DMS 273 (cell line): ENCODE measurements around the gene COL6A1.

Source experiments
- DNase-seq: peaks from one replicate; lab custom pipeline; 2025; ENCODE audit not compliant: unreplicated experiment; lab: John Stamatoyannopoulos, UW

The COL6A1 gene

DNA sequence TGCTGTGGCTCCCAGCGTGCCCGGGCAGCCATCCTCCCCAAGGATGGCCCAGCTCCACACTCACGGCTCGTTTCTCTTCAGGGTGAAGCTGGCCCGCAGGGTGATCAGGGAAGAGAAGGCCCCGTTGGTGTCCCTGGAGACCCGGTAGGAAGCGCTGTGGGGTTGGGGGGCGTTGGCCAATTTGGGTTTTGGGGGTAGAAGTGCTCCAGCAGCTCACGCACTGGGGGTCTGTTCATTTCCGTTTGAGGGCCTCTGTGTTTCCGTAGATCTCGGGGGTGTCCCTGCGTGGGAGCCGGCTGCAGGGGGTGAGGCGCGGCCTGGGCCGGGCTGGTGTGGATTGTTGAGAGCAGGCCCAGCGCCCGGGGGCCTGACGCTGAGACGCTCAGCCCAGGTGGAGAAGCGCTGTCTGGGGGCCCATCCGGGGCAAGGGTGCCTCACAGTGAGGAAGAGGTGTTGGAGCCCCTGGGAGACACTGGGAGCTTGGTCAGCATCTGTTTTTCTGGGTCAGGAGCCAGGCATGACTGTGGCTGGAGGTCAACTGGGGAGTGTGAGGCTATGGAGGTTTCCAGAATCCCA is 12.6 kb downstream of the COL6A1 start:
- no peak for DNase-seq

DNA sequence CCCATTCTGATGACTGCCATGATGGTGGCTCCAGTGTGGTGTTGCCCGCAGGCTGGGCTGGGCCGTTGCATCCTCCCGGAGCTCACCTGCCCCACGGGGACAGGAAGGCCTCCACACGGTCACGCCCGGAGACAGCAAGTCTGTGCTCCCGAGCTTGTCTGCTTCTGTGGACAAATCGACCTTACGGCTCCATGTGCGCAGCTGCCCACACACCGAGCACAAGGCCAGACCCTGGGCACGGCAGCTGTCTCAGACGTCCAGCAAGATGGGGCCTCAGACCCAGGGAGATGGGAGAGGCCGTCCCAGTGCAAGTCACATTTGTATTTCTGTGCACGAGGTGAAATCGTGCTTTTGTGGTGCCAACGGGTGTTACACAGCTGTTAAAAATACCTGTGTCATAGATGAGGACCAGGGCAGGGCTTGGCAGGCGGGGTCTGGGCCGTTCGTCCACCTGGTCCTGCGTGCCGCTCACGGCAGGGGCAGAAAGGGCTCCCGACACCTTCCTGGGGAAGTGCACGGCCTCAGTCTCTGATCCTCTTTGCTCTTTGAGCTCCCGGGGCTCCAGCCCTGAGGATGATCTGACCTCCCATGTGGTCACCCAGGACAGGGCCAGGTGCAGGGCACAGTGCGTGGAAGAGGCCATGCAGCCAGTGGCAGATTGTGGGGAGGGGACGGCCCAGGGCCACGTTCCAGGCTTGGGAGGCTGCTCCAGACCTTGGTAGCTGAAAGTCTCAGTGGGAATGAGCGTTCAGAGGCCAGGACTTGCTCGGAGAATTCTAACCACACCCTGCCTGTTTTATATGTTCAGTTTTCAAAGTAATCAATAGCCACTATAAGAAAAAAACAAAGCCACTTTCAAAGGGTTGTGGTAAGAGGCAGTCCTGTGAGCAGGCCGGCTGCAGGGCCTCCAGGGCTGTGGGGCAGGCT is 13.5 kb downstream of the COL6A1 start:
- no peak for DNase-seq

DNA sequence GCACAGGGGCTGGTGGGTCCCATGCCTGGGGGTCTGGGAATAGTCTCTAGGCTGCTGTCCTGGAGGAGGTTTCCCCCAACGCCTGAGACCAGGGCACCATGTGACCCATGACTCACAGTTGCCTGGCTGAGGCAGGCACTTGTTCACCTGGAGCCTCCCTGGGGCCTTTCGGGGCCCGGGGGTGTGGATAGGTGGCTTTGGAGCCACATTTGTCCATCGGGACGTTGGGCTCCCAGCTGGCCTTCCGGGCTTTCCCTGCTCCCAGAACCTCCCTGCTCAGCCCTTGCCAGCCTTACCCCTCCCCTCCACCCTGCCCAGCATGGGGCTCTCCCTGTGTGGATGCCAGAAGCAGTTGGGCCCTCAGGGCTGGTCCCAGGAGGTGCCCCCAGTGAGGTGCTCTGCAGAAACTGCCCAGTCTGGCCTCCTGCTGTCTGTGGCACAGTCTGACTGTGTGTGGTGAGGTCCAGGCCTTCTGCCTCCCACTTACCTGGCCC is 14.2 kb downstream of the COL6A1 start:
- no peak for DNase-seq

DNA sequence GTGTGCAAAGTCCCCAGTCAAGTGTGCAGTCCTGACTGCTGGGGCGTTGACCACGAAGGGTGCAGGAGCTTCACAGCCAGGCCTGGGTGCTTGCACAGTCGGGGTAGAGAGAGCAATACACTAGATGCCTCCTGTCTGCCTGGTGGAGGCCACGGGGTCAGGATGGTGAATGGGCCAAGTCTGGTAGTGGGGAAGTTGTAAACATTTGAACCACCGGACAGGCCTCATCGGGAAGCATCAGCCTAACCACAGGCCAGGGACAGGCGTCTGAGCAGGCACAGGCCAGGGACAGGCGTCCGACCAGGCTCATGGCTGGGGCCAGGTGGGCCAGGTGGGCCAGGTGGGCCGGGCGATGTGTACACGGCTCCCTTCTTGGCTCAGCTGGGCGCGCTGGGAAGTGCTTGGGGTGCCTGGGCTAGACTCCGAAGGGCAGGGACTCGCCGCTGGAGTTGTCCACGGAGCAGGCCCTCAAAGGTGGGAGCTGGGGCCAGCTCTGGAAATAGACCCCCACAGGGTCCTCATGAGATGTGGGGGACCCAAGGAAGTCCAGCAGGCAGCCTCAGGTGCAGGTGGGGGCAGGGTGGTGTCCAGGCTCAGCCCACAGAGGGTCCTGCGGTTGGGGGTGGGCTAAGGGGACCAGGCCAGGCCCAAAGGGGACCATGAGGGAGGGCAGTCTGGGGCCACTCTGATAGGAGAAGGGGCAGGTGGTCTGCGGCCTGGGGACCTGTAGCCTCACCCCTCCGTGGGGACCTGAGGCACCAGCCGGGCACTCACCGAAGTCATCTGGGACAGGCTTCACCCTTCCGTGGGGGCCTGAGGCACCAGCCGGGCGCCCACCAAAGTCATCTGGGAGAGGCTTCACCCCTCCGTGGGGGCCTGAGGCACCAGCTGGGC is 15.0 kb downstream of the COL6A1 start:
- no peak for DNase-seq

DNA sequence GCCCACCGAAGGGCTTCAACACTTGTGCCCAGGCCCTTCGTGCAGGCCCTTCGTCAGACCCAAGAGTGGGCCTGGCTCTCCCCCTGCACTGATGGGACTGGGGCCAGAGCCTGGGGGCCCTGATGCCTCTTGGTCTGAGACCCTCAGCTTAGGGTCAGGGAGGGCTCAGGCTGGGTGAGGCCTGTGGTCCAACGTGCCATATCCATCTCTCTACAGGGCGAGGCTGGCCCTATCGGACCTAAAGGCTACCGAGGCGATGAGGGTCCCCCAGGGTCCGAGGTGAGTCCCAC is 15.6 kb downstream of the COL6A1 start:
- no peak for DNase-seq

DNA sequence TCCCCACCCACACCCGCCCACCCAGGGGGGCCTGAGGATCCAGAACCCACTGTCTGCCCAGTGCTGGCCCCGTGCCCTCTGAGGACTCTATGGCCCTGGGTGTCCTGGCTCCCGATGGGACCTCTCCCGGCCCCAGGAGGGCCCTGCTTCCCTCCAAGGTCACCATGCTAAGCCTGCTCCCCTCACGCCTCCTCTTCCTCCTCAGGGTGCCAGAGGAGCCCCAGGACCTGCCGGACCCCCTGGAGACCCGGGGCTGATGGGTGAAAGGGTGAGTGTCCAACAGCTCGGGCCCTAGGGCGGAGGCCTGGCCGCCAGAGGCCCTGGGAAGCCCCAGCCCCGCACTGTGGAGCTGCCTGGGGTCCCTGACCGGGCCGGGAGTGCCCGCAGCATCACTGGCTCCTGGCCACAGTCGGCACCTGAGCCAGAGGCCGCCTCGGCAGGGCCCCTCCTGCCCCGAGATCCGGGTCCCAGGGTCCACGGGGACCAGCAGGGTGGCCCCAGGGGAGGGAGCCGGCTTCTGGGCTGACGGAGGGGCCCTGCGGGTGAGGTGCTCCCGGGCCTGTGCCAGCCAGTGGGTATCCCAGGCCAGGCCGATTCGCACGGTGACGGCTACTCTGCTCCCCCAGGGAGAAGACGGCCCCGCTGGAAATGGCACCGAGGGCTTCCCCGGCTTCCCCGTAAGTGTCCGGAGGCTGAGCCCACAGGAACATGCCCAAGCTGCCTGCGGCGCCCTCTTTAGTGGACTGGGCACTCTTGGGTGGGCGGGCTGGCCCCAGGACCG is 16.1 kb downstream of the COL6A1 start:
- DNase-seq = no peak

DNA sequence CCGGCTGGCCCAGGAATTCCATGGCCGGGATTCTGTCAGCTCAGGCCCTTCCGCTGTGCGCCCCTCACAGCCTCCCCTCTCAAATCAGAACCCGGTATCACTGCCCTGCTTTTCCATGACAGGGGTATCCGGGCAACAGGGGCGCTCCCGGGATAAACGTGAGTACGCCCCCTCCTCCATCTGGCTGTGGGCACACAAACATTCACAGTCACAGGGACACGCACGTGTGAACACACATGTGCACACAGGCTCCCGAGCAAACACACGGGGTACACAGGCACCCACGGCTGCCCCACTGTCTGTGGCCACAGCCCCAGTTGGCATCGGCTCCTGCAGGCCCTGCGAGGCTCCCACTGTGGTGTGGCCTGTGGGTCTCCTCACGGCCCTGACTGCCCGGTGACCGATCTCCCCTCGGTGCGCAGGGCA is 16.7 kb downstream of the COL6A1 start:
- DNase-seq = no peak

DNA sequence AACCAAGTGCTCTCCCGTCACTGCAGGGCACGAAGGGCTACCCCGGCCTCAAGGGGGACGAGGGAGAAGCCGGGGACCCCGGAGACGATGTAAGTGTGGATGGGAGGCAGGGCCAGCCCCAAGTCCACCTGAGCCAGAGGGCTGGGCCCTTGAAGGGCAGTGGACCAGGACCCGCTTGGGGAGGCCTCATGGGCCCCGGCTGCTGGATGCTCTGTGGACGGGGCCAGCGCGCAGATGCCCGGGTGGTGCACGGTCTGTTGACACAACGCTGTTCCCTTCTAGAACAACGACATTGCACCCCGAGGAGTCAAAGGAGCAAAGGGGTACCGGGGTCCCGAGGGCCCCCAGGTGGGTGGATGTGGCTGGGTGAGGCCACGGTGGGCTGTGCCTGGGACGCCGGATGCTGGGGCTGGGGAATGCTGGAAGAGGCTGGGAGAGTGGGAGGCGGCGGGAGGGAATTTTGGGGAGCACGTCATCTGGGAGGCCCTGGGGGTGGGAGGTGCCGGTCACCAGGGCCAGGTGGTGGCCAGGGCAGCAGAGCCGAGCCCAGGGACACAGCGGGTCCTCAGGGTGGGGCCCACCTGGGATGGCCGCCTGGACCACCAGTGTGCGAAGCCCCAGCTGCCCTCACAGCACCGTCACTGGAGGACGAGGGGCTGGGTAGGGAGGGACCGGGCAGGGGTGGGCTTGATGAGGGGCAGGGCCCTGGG is 17.5 kb downstream of the COL6A1 start:
- DNase-seq = no peak

DNA sequence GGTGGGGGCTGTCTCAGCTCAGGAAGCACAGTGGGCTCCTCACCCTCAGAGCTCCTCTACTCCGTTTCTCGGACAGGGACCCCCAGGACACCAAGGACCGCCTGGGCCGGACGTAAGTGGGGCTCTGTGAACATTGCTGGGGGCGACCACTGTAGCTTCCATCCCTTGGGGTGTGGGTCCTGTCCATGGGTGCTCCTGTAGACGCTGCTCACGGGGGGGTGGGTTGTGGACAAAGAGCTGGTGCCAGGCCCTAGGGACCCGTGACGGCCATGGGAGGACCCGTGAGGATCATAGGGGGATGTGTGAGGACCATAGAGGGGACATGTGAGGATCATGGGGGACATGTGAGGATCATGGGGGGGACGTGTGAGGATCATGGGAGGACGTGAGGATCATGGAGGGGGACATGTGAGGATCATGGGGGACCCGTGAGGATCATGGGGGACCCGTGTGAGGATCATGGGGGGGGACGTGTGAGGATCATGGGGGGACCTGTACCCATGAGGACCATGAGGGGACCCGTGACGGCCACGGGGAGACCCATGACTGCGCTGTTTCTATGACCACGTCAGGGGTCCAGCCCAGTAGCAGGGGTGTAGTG is 18.1 kb downstream of the COL6A1 start:
- DNase-seq = no peak

DNA sequence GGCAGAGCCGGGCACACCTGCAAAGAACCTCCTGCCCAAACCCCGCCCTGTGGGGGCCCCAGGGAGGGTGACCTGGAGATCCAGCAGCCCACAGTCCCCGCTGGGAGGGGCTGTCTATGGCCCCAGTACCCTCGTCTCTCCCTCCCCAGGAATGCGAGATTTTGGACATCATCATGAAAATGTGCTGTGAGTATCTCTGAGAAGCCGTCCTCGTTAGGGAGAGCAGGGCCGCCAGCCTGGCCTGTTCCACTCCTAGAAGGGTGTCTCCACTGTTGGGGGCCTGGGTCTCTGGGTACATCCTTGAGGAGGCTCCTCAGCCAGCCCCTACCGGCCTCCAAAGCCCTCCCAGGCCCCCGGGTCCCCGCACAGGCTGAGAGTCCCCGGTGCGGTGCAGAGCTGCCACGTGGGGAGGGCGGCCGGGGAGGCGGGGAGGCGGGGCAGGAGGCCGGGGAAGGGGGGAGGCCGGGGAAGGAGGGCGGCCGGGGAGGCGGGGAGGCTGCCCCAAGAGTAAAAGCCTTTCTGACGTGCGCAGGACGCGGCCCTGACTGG is 18.7 kb downstream of the COL6A1 start:
- DNase-seq = no peak

DNA sequence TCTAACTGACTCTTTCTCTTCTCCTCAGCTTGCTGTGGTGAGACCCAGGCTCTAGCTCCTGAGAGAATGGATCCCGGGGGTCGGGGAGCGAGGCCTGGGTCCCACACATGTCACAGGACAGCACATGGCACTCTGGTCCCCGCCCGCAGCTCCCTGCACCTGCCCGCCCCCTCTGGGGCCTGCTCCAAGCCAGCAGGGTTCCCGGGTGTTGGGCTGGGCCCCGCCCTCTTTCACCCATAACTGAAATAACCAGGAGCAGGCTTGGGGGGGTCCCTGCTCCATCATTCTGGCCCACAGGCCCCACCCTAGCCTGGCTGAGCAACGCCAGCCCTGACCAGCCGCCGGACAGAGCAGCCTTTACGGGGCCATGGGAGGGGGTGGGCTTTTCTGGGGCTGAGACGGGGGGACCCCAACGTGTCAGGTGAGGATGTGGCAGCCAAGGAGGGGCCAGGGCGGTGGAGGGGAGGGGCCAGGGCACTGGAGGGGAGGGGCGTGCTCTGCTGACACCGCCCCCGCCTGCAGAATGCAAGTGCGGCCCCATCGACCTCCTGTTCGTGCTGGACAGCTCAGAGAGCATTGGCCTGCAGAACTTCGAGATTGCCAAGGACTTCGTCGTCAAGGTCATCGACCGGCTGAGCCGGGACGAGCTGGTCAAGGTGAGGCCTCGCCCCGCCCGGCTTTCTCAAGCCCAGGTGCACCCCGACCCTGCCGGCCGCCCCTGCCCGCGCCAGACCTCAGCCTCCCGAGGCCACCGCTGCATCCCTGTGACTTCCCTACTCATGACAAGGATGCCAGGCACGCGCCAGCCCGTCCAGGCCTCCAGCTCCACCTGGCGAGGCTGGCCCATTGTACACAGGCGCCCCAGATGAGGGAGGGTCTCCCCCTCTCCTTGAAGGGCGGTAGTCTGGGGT is 19.4 kb downstream of the COL6A1 start:
- DNase-seq = no peak

DNA sequence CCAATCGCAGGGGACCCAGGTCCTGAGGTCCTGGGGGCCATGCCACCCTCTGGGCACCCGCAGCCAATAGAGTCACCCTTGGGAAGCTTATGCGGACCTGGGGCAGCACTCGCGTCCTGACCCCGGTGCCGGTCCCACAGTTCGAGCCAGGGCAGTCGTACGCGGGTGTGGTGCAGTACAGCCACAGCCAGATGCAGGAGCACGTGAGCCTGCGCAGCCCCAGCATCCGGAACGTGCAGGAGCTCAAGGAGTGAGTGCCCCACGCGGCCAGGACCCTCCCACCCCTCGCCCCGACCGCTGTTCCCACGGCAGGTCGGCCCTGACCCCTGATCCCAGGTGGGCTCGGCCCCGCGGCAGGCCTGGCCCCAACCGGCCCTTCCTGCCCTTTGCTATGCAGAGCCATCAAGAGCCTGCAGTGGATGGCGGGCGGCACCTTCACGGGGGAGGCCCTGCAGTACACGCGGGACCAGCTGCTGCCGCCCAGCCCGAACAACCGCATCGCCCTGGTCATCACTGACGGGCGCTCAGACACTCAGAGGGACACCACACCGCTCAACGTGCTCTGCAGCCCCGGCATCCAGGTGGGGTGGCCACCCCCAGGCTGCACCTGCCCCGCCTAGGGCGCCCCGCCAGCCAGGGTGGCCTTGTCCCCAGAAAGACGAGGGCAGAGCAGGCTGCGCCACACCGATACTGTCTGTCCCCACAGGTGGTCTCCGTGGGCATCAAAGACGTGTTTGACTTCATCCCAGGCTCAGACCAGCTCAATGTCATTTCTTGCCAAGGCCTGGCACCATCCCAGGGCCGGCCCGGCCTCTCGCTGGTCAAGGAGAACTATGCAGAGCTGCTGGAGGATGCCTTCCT is 20.5 kb downstream of the COL6A1 start:
- DNase-seq = no peak

DNA sequence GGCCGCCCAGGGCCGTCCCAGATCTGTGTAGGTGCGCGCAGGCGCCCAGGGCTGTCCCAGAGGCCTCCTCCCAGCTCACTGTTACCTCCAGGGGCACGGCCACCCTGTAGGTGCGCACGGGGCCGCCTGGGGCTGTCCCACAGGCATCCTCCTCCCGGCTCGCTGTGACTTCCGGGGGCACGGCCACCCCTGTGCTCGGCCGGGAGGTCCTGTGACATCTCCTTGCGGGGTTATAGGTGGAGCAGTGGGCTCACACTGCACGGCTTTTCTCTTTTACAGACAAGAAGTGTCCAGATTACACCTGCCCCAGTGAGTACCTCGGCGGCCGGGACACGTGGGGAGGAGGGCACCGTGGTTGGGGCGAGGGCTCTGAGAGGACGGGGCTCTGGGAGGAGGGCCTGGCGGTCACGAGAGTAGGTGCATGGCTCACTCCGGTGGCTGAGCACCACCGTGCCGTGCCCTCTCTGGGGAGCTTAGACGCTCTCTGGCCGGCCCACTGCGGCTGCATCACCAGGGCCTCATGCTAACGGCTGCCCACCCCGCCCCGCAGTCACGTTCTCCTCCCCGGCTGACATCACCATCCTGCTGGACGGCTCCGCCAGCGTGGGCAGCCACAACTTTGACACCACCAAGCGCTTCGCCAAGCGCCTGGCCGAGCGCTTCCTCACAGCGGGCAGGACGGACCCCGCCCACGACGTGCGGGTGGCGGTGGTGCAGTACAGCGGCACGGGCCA is 21.4 kb downstream of the COL6A1 start:
- DNase-seq = no peak

DNA sequence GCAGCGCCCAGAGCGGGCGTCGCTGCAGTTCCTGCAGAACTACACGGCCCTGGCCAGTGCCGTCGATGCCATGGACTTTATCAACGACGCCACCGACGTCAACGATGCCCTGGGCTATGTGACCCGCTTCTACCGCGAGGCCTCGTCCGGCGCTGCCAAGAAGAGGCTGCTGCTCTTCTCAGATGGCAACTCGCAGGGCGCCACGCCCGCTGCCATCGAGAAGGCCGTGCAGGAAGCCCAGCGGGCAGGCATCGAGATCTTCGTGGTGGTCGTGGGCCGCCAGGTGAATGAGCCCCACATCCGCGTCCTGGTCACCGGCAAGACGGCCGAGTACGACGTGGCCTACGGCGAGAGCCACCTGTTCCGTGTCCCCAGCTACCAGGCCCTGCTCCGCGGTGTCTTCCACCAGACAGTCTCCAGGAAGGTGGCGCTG is 22.0 kb downstream of the COL6A1 start:
- DNase-seq = no peak

DNA sequence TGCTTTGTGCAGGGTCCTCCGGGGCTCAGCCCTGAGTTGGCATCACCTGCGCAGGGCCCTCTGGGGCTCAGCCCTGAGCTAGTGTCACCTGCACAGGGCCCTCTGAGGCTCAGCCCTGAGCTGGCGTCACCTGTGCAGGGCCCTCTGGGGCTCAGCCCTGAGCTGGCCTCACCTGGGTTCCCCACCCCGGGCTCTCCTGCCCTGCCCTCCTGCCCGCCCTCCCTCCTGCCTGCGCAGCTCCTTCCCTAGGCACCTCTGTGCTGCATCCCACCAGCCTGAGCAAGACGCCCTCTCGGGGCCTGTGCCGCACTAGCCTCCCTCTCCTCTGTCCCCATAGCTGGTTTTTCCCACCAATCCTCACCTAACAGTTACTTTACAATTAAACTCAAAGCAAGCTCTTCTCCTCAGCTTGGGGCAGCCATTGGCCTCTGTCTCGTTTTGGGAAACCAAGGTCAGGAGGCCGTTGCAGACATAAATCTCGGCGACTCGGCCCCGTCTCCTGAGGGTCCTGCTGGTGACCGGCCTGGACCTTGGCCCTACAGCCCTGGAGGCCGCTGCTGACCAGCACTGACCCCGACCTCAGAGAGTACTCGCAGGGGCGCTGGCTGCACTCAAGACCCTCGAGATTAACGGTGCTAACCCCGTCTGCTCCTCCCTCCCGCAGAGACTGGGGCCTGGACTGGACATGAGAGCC is 22.7 kb downstream of the COL6A1 start:
- no peak for DNase-seq

DNA sequence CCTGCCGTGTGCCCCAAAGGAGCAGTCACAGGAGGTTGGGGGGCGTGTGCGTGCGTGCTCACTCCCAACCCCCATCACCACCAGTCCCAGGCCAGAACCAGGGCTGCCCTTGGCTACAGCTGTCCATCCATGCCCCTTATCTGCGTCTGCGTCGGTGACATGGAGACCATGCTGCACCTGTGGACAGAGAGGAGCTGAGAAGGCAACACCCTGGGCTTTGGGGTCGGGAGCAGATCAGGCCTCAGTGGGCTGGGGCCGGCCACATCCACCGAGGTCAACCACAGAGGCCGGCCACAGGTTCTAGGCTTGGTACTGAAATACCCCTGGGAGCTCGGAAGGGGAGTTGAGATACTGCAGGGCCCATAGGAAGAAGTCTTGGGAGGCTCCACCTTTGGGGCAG is 23.5 kb downstream of the COL6A1 start:
- no peak for DNase-seq
